Measurements from ENCODE around the gene MAPK12. TPM values are rescaled to one million over a fixed set of nuclear protein-coding genes. Genes with fewer than 3 reads are reported as not detected.

The MAPK12 gene
- total and polyA plus RNA-seq, 2 of the 8 experiments (the other 6 are each of a cell fraction or from before 2014, with no cell fraction given): 17.3 to 20.3 TPM

DNA sequence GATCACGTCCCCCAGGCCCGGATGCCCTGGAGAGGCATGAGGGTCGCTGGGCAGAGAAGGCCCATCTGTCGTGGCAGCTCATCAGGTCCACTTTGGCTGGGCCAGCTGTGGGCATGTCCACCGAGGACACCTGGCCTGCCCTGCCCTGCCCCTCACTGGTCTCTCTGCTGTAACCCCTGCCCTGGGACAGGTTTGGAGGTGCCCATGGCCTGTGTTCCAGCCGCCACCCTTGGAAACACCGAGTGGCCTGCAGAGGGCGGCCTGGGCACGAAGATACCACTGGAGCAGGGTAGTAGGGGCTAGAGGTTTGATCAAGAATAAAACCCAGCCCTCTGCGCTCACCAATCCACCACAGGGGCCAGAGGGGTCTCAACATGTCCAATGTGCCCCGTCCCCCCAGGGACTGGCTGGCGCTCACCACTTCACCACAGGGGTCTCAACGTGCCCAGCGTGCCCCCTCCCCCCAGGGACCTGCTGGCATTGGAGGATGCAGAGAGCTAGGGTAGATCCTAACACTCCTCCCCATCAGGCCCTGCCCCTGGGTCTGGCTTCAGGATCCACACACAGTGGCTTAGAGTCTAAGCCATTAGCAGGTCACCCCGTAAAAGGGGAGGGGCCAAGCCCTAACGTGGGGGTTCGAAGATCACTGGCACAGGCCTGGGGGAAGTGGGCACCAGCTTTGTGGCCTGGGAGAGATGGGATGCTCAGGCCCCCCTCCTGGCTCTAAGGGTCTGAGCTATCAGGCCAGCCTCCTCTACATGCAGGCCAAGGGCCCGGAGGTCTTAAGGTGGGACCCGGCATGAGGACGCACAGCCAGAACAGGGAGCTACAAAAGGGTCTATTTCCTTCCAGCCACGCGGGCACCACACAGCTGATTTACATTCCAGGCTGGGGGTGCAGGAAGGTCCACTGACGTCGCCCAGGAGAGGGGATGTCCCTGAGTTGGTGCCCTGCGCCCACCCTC lies 9.1 kb downstream of the MAPK12 start (continued):
- TF ChIP-seq, protein P1, sequence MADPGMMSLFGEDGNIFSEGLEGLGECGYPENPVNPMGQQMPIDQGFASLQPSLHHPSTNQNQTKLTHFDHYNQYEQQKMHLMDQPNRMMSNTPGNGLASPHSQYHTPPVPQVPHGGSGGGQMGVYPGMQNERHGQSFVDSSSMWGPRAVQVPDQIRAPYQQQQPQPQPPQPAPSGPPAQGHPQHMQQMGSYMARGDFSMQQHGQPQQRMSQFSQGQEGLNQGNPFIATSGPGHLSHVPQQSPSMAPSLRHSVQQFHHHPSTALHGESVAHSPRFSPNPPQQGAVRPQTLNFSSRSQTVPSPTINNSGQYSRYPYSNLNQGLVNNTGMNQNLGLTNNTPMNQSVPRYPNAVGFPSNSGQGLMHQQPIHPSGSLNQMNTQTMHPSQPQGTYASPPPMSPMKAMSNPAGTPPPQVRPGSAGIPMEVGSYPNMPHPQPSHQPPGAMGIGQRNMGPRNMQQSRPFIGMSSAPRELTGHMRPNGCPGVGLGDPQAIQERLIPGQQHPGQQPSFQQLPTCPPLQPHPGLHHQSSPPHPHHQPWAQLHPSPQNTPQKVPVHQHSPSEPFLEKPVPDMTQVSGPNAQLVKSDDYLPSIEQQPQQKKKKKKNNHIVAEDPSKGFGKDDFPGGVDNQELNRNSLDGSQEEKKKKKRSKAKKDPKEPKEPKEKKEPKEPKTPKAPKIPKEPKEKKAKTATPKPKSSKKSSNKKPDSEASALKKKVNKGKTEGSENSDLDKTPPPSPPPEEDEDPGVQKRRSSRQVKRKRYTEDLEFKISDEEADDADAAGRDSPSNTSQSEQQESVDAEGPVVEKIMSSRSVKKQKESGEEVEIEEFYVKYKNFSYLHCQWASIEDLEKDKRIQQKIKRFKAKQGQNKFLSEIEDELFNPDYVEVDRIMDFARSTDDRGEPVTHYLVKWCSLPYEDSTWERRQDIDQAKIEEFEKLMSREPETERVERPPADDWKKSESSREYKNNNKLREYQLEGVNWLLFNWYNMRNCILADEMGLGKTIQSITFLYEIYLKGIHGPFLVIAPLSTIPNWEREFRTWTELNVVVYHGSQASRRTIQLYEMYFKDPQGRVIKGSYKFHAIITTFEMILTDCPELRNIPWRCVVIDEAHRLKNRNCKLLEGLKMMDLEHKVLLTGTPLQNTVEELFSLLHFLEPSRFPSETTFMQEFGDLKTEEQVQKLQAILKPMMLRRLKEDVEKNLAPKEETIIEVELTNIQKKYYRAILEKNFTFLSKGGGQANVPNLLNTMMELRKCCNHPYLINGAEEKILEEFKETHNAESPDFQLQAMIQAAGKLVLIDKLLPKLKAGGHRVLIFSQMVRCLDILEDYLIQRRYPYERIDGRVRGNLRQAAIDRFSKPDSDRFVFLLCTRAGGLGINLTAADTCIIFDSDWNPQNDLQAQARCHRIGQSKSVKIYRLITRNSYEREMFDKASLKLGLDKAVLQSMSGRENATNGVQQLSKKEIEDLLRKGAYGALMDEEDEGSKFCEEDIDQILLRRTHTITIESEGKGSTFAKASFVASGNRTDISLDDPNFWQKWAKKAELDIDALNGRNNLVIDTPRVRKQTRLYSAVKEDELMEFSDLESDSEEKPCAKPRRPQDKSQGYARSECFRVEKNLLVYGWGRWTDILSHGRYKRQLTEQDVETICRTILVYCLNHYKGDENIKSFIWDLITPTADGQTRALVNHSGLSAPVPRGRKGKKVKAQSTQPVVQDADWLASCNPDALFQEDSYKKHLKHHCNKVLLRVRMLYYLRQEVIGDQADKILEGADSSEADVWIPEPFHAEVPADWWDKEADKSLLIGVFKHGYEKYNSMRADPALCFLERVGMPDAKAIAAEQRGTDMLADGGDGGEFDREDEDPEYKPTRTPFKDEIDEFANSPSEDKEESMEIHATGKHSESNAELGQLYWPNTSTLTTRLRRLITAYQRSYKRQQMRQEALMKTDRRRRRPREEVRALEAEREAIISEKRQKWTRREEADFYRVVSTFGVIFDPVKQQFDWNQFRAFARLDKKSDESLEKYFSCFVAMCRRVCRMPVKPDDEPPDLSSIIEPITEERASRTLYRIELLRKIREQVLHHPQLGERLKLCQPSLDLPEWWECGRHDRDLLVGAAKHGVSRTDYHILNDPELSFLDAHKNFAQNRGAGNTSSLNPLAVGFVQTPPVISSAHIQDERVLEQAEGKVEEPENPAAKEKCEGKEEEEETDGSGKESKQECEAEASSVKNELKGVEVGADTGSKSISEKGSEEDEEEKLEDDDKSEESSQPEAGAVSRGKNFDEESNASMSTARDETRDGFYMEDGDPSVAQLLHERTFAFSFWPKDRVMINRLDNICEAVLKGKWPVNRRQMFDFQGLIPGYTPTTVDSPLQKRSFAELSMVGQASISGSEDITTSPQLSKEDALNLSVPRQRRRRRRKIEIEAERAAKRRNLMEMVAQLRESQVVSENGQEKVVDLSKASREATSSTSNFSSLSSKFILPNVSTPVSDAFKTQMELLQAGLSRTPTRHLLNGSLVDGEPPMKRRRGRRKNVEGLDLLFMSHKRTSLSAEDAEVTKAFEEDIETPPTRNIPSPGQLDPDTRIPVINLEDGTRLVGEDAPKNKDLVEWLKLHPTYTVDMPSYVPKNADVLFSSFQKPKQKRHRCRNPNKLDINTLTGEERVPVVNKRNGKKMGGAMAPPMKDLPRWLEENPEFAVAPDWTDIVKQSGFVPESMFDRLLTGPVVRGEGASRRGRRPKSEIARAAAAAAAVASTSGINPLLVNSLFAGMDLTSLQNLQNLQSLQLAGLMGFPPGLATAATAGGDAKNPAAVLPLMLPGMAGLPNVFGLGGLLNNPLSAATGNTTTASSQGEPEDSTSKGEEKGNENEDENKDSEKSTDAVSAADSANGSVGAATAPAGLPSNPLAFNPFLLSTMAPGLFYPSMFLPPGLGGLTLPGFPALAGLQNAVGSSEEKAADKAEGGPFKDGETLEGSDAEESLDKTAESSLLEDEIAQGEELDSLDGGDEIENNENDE (IDR thresholded peaks at IDR 0.05; ENCODE audit: insufficient replicate concordance, low read length): no peak
- TF ChIP-seq TAF7 (optimal IDR thresholded peaks at IDR 0.05; ENCODE audit: borderline replicate concordance, low read depth, low read length): no peak
- no peak for TF ChIP-seq CTBP2 (IDR thresholded peaks at IDR 0.05; ENCODE audit: borderline replicate concordance, insufficient read depth, insufficient read length, low read length)
- no peak for TF ChIP-seq HDAC6 (IDR thresholded peaks at IDR 0.05; ENCODE audit: low read depth, low read length)
- TF ChIP-seq GABPA (IDR thresholded peaks at IDR 0.05; ENCODE audit: borderline replicate concordance, insufficient read depth, low read length): peak; percentile 28; the same call in 1 of the 2 replicates
- no peak for TF ChIP-seq KDM1A (IDR thresholded peaks at IDR 0.05; ENCODE audit: borderline replicate concordance, low read length)
- TF ChIP-seq CREB1 (IDR thresholded peaks at IDR 0.05): no peak
- peak; percentile 33; the same call in 1 of the 2 replicates for TF ChIP-seq SP4 (IDR thresholded peaks at IDR 0.05; ENCODE audit: low read length)
- TF ChIP-seq JUND (IDR thresholded peaks at IDR 0.05; ENCODE audit: low read length): no peak

Measured in H1 (cell line).